Esophagus muscularis mucosa (tissue), 4 donors: ENCODE measurements around the gene WFDC12. TPM values are rescaled to one million over a fixed set of nuclear protein-coding genes. Genes with fewer than 3 reads are reported as not detected.

Experiments
- DNase-seq: peaks from one replicate; pipeline ENCODE4 v3.0.0-alpha.2; 2017; ENCODE audit errors: extremely low spot score
- H3K27ac ChIP-seq, 4 donors: fragments of 200-600 bp; sonication (generic); replicated peaks in 1 of 4; 1 replicate in 3 of 4; 2 replicates in 1 of 4; pipeline ENCODE4 v1.5.1; 2016 to 2019; ENCODE audit warnings: mild to moderate bottlenecking in 1 of 4
- H3K27me3 ChIP-seq, 4 donors: fragments of 200-600 bp; sonication (generic); one replicate each; pipeline versions ENCODE4 v1.5.1 to v1.6.0; 2016 to 2019
- H3K36me3 ChIP-seq, 4 donors: fragments of 200-600 bp; sonication (generic); one replicate each; pipeline ENCODE4 v1.5.1; 2016 to 2019
- H3K4me1 ChIP-seq, 4 donors: fragments of 200-600 bp; sonication (generic); one replicate each; pipeline ENCODE4 v1.5.1; 2016 to 2019
- H3K4me3 ChIP-seq, 4 donors: fragments of 200-600 bp; sonication (generic); 1 replicate in 2 of 4; 2 replicates in 2 of 4; pipeline ENCODE4 v1.5.1; 2016 to 2019; ENCODE audit warnings: mild to moderate bottlenecking in 4 of 4, moderate library complexity in 1 of 4
- H3K9me3 ChIP-seq, 4 donors: fragments of 200-600 bp; sonication (generic); 1 replicate in 3 of 4; 2 replicates in 1 of 4; pipeline ENCODE4 v1.5.1; 2016 to 2019
- EP300 ChIP-seq: sonication (generic); formaldehyde crosslinking; IDR thresholded peaks from one replicate; pipeline ENCODE4 v1.6.1; 2017; ENCODE audit warnings: antibody characterized with exemption
- POLR2A ChIP-seq: fragments of 450-650 bp; IDR thresholded peaks from one replicate; pipeline ENCODE4 v1.6.1; 2017; ENCODE audit warnings: antibody characterized with exemption, moderate library complexity, mild to moderate bottlenecking, low read depth
- POLR2AphosphoS5 ChIP-seq, 2 donors: sonication (generic); formaldehyde crosslinking; IDR thresholded peaks; one replicate each; pipeline ENCODE4 v1.6.1; 2017; ENCODE audit warnings: antibody characterized with exemption in 2 of 2
- WGBS: methylation state at CpG from one replicate; pipeline ENCODE4 v1.1.5; 2018; 5-methylcytosine and 5-hydroxymethylcytosine counted together
- intact Hi-C: fragments of 100-400 bp; cut with DNase I; formaldehyde crosslinking; loops from one replicate; pipeline ENCODE4 v1.15.1; 2023
- total RNA-seq, 4 donors: library from RNA; depleted of rRNA; stranded (reverse); fragments of >200 nt; gene quantifications; one replicate each; pipeline versions ENCODE4 v1.1.0 to v1.2.1, GENCODE V29; 2016
- TF ChIP-seq, protein P1 (sequence below), 3 experiments: fragments of 200-600 bp in 2 of 3; fragments of 450-650 bp in 1 of 3; sonication (generic) in 2 of 3; IDR thresholded peaks; one replicate each; pipeline ENCODE4 v1.5.1; 2017 to 2019; ENCODE audit warnings: antibody characterized with exemption in 3 of 3, mild to moderate bottlenecking in 2 of 3, moderate library complexity in 1 of 3

The WFDC12 gene
- total RNA-seq, 4 donors from 2014 or later, result not detected

DNA sequence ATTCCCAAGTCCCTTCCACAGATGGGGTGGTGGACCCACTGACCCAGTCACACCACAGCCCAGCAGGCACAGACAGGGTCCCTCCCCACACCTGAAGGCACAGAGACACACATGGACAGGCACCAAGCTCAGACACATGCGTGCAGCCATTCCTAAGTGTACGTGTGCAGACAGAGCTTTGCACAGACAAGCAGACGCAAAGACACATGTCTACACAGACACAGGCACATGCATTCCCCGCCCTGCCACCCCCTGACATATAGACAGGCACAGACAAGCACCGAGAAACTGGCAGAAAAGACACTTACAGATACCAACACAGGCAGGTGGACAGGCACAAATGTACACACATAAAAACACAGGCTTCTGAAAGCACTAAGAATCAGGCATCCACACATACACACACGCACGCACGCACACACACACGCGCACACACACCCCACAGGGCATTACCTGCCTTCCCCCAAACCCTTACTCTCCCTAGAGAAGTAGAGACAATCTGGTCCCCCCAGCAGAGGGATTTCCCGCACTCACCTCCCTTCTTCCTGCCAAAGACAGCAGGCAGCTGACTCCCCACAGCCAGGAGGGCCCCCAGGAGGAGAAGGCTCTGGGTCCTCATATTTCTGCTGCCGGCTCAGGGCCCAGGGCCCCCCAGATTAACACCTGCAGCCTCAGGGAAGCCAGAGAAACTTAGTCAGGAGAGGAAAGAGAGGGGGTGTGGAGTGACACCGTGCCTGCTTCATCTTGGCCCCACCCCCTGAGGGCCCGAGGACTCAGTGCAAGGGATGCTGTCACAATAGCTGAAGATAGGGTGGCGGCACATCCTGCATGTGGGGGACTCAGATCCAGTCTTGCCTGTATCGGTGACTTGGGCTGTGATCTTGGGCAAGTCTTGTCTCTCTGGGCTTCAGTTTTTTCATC, 9.5 kb downstream of the WFDC12 start, which contains the start of gene WFDC5:
TSS of gene WFDC5 (minus strand) at position 710 of the 921 bp plus-strand sequence. CDS start at position 619, 91 bp downstream.
- Histone ChIP-seq H3K9me3 (no peaks in the 10 kb centered on the region), H3K27ac (no peak within 1 kb of the TSS), H3K4me1 (no peaks in the 10 kb centered on the region), H3K36me3 (no peaks in the 10 kb centered on the region), H3K27me3 (peaks cover 0 to 56% (median 0%) of the 10 kb centered on the region in 4 donors), H3K4me3 (no peak within 1 kb of the TSS)
- peak; percentile 89 for DNase-seq
- intact Hi-C loops, result no loop called here
- TF ChIP-seq EP300, result no peak
- TF ChIP-seq, protein P1, sequence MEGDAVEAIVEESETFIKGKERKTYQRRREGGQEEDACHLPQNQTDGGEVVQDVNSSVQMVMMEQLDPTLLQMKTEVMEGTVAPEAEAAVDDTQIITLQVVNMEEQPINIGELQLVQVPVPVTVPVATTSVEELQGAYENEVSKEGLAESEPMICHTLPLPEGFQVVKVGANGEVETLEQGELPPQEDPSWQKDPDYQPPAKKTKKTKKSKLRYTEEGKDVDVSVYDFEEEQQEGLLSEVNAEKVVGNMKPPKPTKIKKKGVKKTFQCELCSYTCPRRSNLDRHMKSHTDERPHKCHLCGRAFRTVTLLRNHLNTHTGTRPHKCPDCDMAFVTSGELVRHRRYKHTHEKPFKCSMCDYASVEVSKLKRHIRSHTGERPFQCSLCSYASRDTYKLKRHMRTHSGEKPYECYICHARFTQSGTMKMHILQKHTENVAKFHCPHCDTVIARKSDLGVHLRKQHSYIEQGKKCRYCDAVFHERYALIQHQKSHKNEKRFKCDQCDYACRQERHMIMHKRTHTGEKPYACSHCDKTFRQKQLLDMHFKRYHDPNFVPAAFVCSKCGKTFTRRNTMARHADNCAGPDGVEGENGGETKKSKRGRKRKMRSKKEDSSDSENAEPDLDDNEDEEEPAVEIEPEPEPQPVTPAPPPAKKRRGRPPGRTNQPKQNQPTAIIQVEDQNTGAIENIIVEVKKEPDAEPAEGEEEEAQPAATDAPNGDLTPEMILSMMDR (IDR thresholded peaks at IDR 0.05), result no peak
- no peak for TF ChIP-seq POLR2AphosphoS5 (IDR thresholded peaks at IDR 0.05)
- TF ChIP-seq POLR2A, result no peak
- WGBS, result 53% methylated on average over 13 of the region's 16 CpGs

DNA sequence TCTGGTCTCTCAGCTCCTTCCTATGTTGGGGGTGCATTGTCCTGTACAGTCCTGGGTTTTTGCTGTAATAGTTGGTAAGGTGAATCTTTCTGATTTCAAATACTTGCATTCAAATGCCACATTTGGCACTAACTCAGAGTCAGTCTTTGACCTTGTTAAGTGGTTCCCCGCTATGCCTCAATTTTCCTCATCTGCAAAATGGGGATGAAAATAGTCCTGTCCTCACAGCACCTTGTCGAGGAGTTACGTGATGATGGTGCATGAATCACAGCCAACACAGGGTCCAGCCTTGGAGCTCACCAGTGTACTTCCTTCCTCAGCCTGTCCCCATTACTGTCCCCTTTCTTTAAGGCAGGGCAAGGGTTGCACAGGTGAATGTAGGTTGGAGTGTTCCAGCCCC, 10.4 kb downstream of the WFDC12 start:
- no peak overlapping the region for H3K4me3 ChIP-seq
- TF ChIP-seq, protein P1 (IDR thresholded peaks at IDR 0.05), result no peak
- no peak for TF ChIP-seq EP300
- no peak for TF ChIP-seq POLR2A
- TF ChIP-seq POLR2AphosphoS5 (IDR thresholded peaks at IDR 0.05), result no peak
- intact Hi-C loops, result no loop called here
- peak; percentile 57 for DNase-seq
- no peaks in the 10 kb centered on the region for H3K36me3 ChIP-seq
- peaks cover 0 to 57% (median 0%) of the 10 kb centered on the region in 4 donors for H3K27me3 ChIP-seq
- no peak overlapping the region for H3K27ac ChIP-seq
- 98% methylated on average over 3 of the region's 3 CpGs for WGBS
- no peaks in the 10 kb centered on the region for H3K4me1 ChIP-seq
- H3K9me3 ChIP-seq, result no peaks in the 10 kb centered on the region

DNA sequence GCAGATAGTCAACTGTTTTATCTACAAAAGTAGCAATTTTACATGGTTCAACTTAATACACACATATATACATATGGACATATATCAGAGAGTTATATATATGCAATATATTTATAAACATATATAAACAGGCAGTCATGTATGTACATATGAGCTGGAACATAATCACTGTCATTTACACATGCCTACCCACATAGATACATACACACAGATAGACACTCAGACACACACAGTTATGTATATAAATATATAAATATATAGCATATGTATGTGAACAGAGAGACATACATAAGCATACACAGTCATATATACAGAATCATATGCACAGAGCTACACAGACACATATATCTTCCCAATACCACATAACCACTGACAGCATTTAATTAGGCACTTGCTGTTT, 11.5 kb downstream of the WFDC12 start:
- no peak for TF ChIP-seq POLR2A
- TF ChIP-seq, protein P1 (IDR thresholded peaks at IDR 0.05), result no peak
- TF ChIP-seq POLR2AphosphoS5 (IDR thresholded peaks at IDR 0.05), result no peak
- TF ChIP-seq EP300, result no peak
- no peak for DNase-seq
- intact Hi-C loops, result no loop called here
- Histone ChIP-seq H3K27me3 (peaks cover 0 to 59% (median 0%) of the 10 kb centered on the region in 4 donors), H3K9me3 (no peaks in the 10 kb centered on the region), H3K4me3 (no peak overlapping the region), H3K4me1 (no peaks in the 10 kb centered on the region), H3K36me3 (no peaks in the 10 kb centered on the region), H3K27ac (no peak overlapping the region)

DNA sequence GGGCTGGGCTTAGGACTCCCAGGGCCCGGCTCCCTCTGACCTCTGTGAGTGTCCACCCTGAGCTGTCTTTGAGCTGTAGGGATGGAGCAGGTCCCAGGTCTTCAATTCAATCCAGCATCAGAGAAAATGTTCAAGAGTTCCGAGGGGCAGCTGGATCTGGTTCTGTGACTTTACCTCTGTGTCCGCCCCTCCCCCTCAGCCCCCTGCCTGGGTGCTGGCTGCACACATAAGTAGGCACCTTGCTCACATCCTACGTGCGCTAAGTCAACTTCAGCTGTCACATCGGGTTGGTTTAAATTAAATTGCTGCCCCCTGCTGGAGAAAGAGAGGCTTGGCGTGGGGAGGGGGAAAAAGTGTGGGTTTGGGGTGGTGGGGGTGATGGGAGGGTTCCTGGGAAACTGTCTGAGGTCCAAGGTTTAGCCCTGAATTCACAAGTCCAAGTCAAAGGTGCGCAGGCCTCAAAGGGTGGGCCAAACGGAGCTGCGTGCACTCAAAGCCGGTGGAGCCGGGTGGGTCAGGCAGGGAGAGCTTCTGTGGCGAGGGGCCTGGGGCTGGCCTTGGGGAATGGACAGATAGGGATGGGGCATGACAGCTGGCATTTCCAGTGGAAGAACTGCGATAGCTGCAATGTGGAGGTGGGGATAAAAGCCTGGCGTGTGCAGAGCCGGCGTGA, 12.3 kb downstream of the WFDC12 start:
- Histone ChIP-seq H3K27me3 (peaks cover 0 to 62% (median 0%) of the 10 kb centered on the region in 4 donors), H3K4me1 (no peaks in the 10 kb centered on the region), H3K4me3 (no peak overlapping the region), H3K36me3 (no peaks in the 10 kb centered on the region), H3K9me3 (no peaks in the 10 kb centered on the region), H3K27ac (no peak overlapping the region)
- TF ChIP-seq, protein P1 (IDR thresholded peaks at IDR 0.05), result peak; percentile 15 to 35 (median 22)
- TF ChIP-seq EP300, result no peak
- intact Hi-C loops, result no loop called here
- peak; percentile 84 for DNase-seq
- 47% methylated on average over 17 of the region's 17 CpGs for WGBS
